K562 (cell line): ENCODE measurements around the gene ACSBG1. TPM values are rescaled to one million over a fixed set of nuclear protein-coding genes. Genes with fewer than 3 reads are reported as not detected.

ENCODE experiments used
- ATAC-seq: fragments of 200-7000 bp; cut with Tn5 transposase; 3 replicates; pipeline ENCODE4 v1.9.1; 2020; ENCODE audit warnings: moderate library complexity
- BruUV-seq: library from RNA; stranded (reverse); fragments of 400-500 nt; replicated peaks from 2 replicates; lab custom pipeline; 2021; lab: Mats Ljungman, UMichigan
- CTCF ChIA-PET: fragments of 300-600 bp; formaldehyde crosslinking; extraction: SDS; loops from one replicate; lab custom pipeline; 2021; ENCODE audit warnings: low intra/inter-chr PET ratio; lab: Yijun Ruan, JAX
- POLR2A ChIA-PET: fragments of 300-600, 350-650 bp; sonication (Branson Sonifier 250); formaldehyde crosslinking; extraction: SDS; loops from one replicate; lab custom pipeline; 2021; ENCODE audit warnings: antibody characterized with exemption, inconsistent platforms; lab: Yijun Ruan, JAX
- DNase-seq, 4 experiments: peaks; one replicate each; pipeline versions ENCODE4 v3.0.0 to v3.0.0-alpha.2; 2011 to 2018; ENCODE audit warnings: low spot score in 3 of 4, mixed read lengths in 3 of 4; ENCODE audit errors: extremely low read depth in 1 of 4
- FAIRE-seq: peaks from 2 replicates; lab custom pipeline; 2011; peaks lifted over from hg19 to GRCh38; lab: Jason Lieb, UNC
- H2AFZ ChIP-seq: 2 replicates; pipeline ENCODE4 v1.6.0; 2011; ENCODE audit warnings: low read depth, low read length, control low read depth, inconsistent platforms
- H3K27ac ChIP-seq: fragments of 200-600 bp; 3 replicates; pipeline ENCODE4 v1.8.0; 2011; ENCODE audit warnings: low read depth, mild to moderate bottlenecking, control low read depth, inconsistent platforms, low read length, moderate library complexity, mixed read lengths; ENCODE audit errors: extremely low read depth
- H3K27me3 ChIP-seq, 2 experiments: fragments of 300-600 bp in 1 of 2; 2 replicates in 1 of 2; 3 replicates in 1 of 2; pipeline versions ENCODE4 v1.6.0 to v1.8.0; 2011; ENCODE audit warnings: inconsistent platforms in 2 of 2, low read length in 2 of 2, mild to moderate bottlenecking in 1 of 2, mixed read lengths in 1 of 2, moderate library complexity in 1 of 2; ENCODE audit not compliant: control insufficient read depth in 2 of 2, insufficient read depth in 2 of 2
- H3K36me3 ChIP-seq: fragments of 300-600 bp; 3 replicates; pipeline ENCODE4 v1.8.0; 2011; ENCODE audit warnings: mild to moderate bottlenecking, low read length, inconsistent platforms; ENCODE audit not compliant: control insufficient read depth, insufficient read depth
- H3K4me1 ChIP-seq, 2 experiments: fragments of 200-600 bp in 1 of 2; replicated peaks in 1 of 2; 2 replicates in 1 of 2; 3 replicates in 1 of 2; pipeline versions ENCODE4 v1.5.1 to v1.8.0; 2011; ENCODE audit warnings: inconsistent platforms in 2 of 2, low read length in 2 of 2, mild to moderate bottlenecking in 1 of 2, mixed read lengths in 1 of 2, moderate library complexity in 1 of 2; ENCODE audit not compliant: control insufficient read depth in 2 of 2, insufficient read depth in 2 of 2
- H3K4me2 ChIP-seq: 2 replicates; pipeline ENCODE4 v1.6.1; 2011; ENCODE audit warnings: low read length, control low read depth, inconsistent platforms, mixed read lengths; ENCODE audit not compliant: insufficient read depth
- H3K4me3 ChIP-seq: fragments of 200-600 bp; sonication (generic), shearing (Covaris generic); 2 replicates; pipeline ENCODE4 v1.5.1; 2016; ENCODE audit warnings: control low read depth, inconsistent platforms
- H3K79me2 ChIP-seq: fragments of 200-600 bp; 3 replicates; pipeline ENCODE4 v1.8.0; 2011; ENCODE audit warnings: low read length, inconsistent platforms; ENCODE audit not compliant: control insufficient read depth, insufficient read depth
- H3K9ac ChIP-seq, 2 experiments: 2 replicates each; pipeline versions ENCODE4 v1.6.0 to v1.6.1; 2011; ENCODE audit warnings: low read depth in 2 of 2, low read length in 2 of 2, control low read depth in 1 of 2, inconsistent platforms in 1 of 2, mild to moderate bottlenecking in 1 of 2, mixed read lengths in 1 of 2; ENCODE audit not compliant: insufficient read depth in 1 of 2
- H3K9me1 ChIP-seq: one replicate; pipeline ENCODE4 v1.6.0; 2011; ENCODE audit warnings: inconsistent platforms, mild to moderate bottlenecking, low read length, moderate library complexity; ENCODE audit not compliant: control insufficient read depth, insufficient read depth
- H3K9me3 ChIP-seq: replicated peaks from 2 replicates; pipeline ENCODE4 v1.5.1; 2011; ENCODE audit warnings: low read depth, low read length, inconsistent platforms; ENCODE audit not compliant: control insufficient read depth, insufficient read depth
- H4K20me1 ChIP-seq: replicated peaks from 2 replicates; pipeline ENCODE4 v1.6.1; 2011; ENCODE audit warnings: low read length, inconsistent platforms, mixed read lengths; ENCODE audit not compliant: control insufficient read depth, insufficient read depth
- BRF2 ChIP-seq: IDR thresholded peaks from 3 replicates; pipeline ENCODE4 v1.6.1; 2011; ENCODE audit warnings: borderline replicate concordance, mild to moderate bottlenecking; ENCODE audit not compliant: insufficient read length, insufficient read depth
- CBX3 ChIP-seq, 2 experiments: IDR thresholded peaks; 1 replicate in 1 of 2; 2 replicates in 1 of 2; pipeline ENCODE4 v1.6.1; 2012; ENCODE audit warnings: inconsistent platforms in 2 of 2, low read length in 2 of 2, borderline replicate concordance in 1 of 2, control low read depth in 1 of 2
- CGGBP1 ChIP-seq: fragments of 250-450 bp; sonication (Bioruptor Pico); IDR thresholded peaks from 2 replicates; pipeline ENCODE4 v1.9.0; 2021; ENCODE audit warnings: mild to moderate bottlenecking
- CREB3L1 ChIP-seq: fragments of 450-650 bp; IDR thresholded peaks from 2 replicates; pipeline ENCODE4 v1.6.1; 2014; ENCODE audit warnings: low read depth, mild to moderate bottlenecking, moderate library complexity, borderline replicate concordance
- FOXA1 ChIP-seq: fragments of 450-650 bp; IDR thresholded peaks from 2 replicates; pipeline ENCODE4 v1.6.1; 2016; ENCODE audit warnings: mild to moderate bottlenecking, borderline replicate concordance
- HES1 ChIP-seq: fragments of 450-650 bp; IDR thresholded peaks from 2 replicates; pipeline ENCODE4 v1.6.1; 2016; ENCODE audit warnings: low read depth, mild to moderate bottlenecking, moderate library complexity
- MECOM ChIP-seq: fragments of 250-450 bp; sonication (Bioruptor Pico); IDR thresholded peaks from 2 replicates; pipeline ENCODE4 v1.8.0; 2022; ENCODE audit warnings: inconsistent platforms
- MYBL2 ChIP-seq, 2 experiments: fragments of 450-650 bp in 1 of 2; sonication (generic) in 1 of 2; formaldehyde crosslinking in 1 of 2; IDR thresholded peaks; 2 replicates each; pipeline versions ENCODE4 v1.6.1 to v1.8.1; 2017 to 2022; ENCODE audit warnings: borderline replicate concordance in 1 of 2, inconsistent platforms in 1 of 2, low read depth in 1 of 2, mild to moderate bottlenecking in 1 of 2, missing genetic modification reagents in 1 of 2, moderate library complexity in 1 of 2
- PHF20 ChIP-seq: fragments of 450-650 bp; IDR thresholded peaks from 2 replicates; pipeline ENCODE4 v1.6.1; 2018; ENCODE audit not compliant: partially characterized antibody
- PHF8 ChIP-seq: fragments of 200-600 bp; sonication (generic); IDR thresholded peaks from 2 replicates; pipeline ENCODE4 v1.6.1; 2012; ENCODE audit warnings: mixed run types, mild to moderate bottlenecking, inconsistent platforms, low read length, moderate library complexity, borderline replicate concordance
- PML ChIP-seq: IDR thresholded peaks from 2 replicates; pipeline ENCODE4 v1.6.1; 2012; ENCODE audit warnings: low read length, inconsistent platforms
- ZNF146 ChIP-seq: IDR thresholded peaks from one replicate; pipeline ENCODE4 v1.6.1; 2018; ENCODE audit warnings: missing compliant biosample characterization; ENCODE audit not compliant: unreplicated experiment
- ZSCAN32 ChIP-seq: fragments of 450-650 bp; formaldehyde crosslinking; IDR thresholded peaks from 2 replicates; pipeline ENCODE4 v1.4.0; 2020; ENCODE audit warnings: mild to moderate bottlenecking, moderate library complexity
- WGBS: fragments of 100-300 bp; shearing (Covaris generic); methylation state at CpG from one replicate; pipeline ENCODE4 v1.1.6; 2016; ENCODE audit warnings: low coverage, mixed read lengths; ENCODE audit not compliant: insufficient coverage; ENCODE audit errors: missing lambda C conversion rate; 5-methylcytosine and 5-hydroxymethylcytosine counted together
- in situ Hi-C: fragments of 300-500 bp; cut with MboI; formaldehyde crosslinking; loops from 4 replicates; pipeline ENCODE4 v1.15.0; 2018; ENCODE audit warnings: inconsistent platforms, mixed read lengths
- intact Hi-C: fragments of 100-400 bp; cut with micrococcal nuclease; formaldehyde crosslinking; loops from 2 replicates; pipeline ENCODE4 v1.14.2; 2022
- polyA plus RNA-seq, 8 experiments: library from polyadenylated mRNA; depleted of rRNA in 4 of 8; stranded (reverse) in 5 of 8; unstranded in 3 of 8; fragments of >200 nt; fragmentation: Nextera tagmentation in 2 of 8; fragmentation: Illumina TruSeq in 1 of 8; extraction: Ambion mirVana in 2 of 8; extraction: Trizol in 1 of 8; gene quantifications; 2 replicates each; pipeline versions ENCODE4 v1.2.1 to v1.2.3, GENCODE V29; 2011 to 2014; ENCODE audit warnings: inconsistent platforms in 1 of 8, missing spikeins in 1 of 8
- total RNA-seq, 7 experiments: library from RNA; depleted of rRNA in 6 of 7; stranded (reverse); fragments of >200 nt in 6 of 7; fragmentation: Illumina TruSeq in 2 of 7; extraction: Trizol in 2 of 7; gene quantifications; 2 replicates each; pipeline versions ENCODE4 v1.2.1 to v1.2.3, GENCODE V29; 2011 to 2021; ENCODE audit warnings: low replicate concordance in 1 of 7

The ACSBG1 gene
- total and polyA plus RNA-seq, 9 of the 15 experiments (the other 6 are each of a cell fraction or from before 2014, with no cell fraction given): 0.36 to 6.4 (median 2.5) TPM

- TF ChIP-seq CBX3 (IDR thresholded peaks at IDR 0.05; ENCODE audit: borderline replicate concordance in 1 of 2, low read length in 2 of 2) (no peak), PHF8 (no peak), MECOM (CRISPR knock-in tag) (no peak)
Observed at GRCh38 chr15:78208887-78209645, 25.3 kb downstream of the ACSBG1 start (continued).

- Histone ChIP-seq H3K4me1 (peaks cover 20 to 25% of the 10 kb centered on the region in 2 experiments; a peak in 4 of 5 replicates), H3K36me3 (no peaks in the 10 kb centered on the region), H3K9ac (no peak overlapping the region), H3K4me2 (no peak overlapping the region), H3K79me2 (no peaks in the 10 kb centered on the region), H2AFZ (no peak overlapping the region), H3K4me3 (no peak overlapping the region), H4K20me1 (0 out of 2 replicates have a peak, but pooled peaks cover 3% of the 10 kb centered on the region), H3K9me3 (no peaks in the 10 kb centered on the region), H3K27ac (no peak overlapping the region), H3K9me1 (no peaks in the 10 kb centered on the region), H3K27me3 (peaks cover 0 to 4% of the 10 kb centered on the region in 2 experiments; a peak in 2 of 5 replicates)
- intact Hi-C loops: no loop called here
- ChIA-PET CTCF (no interaction called here), POLR2A (no interaction called here)
- ATAC-seq: no peak
- BruUV-seq: no TSS peak
- WGBS: 52% methylated on average over 8 of the region's 8 CpGs
- in situ Hi-C loops: no loop called here
- no peak for DNase-seq
- FAIRE-seq: no peak
- no peak for TF ChIP-seq CREB3L1
- TF ChIP-seq PML: no peak
- no peak for TF ChIP-seq CGGBP1
- no peak for TF ChIP-seq HES1
- TF ChIP-seq ZNF146 (CRISPR knock-in tag): no peak
- no peak for TF ChIP-seq PHF20
- TF ChIP-seq BRF2: no peak
- no peak for TF ChIP-seq FOXA1
- no peak for TF ChIP-seq MYBL2 (IDR thresholded peaks at IDR 0.05; ENCODE audit: low read depth)
- TF ChIP-seq MYBL2 (CRISPR knock-in tag; IDR thresholded peaks at IDR 0.05; ENCODE audit: borderline replicate concordance): no peak
- TF ChIP-seq ZSCAN32 (CRISPR knock-in tag): no peak
Observed at GRCh38 chr15:78208341-78208844, 26.0 kb downstream of the ACSBG1 start.
